ENCODE measurements around the gene AOC1.

AOC1 gene

GRCh38 chr7:150890853-150891584 lies 38.7 kb downstream of the AOC1 start:
- ChIA-PET CTCF (interaction anchor here (0.9 kb wide), 1 partner anchor 10 kb away, joined by 5 read pairs; no protein-coding TSS in a partner anchor), POLR2A (no interaction called here)
- TF ChIP-seq, protein P1, sequence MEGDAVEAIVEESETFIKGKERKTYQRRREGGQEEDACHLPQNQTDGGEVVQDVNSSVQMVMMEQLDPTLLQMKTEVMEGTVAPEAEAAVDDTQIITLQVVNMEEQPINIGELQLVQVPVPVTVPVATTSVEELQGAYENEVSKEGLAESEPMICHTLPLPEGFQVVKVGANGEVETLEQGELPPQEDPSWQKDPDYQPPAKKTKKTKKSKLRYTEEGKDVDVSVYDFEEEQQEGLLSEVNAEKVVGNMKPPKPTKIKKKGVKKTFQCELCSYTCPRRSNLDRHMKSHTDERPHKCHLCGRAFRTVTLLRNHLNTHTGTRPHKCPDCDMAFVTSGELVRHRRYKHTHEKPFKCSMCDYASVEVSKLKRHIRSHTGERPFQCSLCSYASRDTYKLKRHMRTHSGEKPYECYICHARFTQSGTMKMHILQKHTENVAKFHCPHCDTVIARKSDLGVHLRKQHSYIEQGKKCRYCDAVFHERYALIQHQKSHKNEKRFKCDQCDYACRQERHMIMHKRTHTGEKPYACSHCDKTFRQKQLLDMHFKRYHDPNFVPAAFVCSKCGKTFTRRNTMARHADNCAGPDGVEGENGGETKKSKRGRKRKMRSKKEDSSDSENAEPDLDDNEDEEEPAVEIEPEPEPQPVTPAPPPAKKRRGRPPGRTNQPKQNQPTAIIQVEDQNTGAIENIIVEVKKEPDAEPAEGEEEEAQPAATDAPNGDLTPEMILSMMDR (IDR thresholded peaks at IDR 0.05; ENCODE audit: control extremely low read depth, extremely low read depth, low read depth, missing control alignments) = no peak
- DNase-seq (ENCODE audit: extremely low spot score) = no peak

DNA sequence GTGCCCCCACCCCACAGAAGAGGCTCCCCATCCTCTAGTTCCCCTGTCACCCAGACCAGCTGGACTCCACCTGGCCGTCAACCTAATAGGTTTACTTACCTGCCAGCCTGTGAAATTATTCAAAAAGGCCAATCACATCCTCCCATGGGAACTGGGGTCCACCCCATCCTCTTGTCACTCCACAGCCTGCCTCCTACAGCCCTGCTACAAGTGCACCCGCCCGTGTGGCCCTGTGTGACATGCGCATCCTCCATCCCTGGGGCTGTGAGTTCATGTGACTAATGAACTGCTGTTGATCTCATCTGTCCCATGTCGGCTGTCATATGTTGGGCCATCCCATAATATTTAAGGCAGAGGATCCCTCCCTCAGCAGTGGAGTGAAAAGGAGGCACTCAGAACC lies 39.4 kb downstream of the AOC1 start:
- no peak for DNase-seq (ENCODE audit: extremely low spot score)
- CTCF ChIA-PET = interaction anchor here (0.9 kb wide), 1 partner anchor 10 kb away, joined by 5 read pairs; no protein-coding TSS in a partner anchor
- POLR2A ChIA-PET = no interaction called here

DNA sequence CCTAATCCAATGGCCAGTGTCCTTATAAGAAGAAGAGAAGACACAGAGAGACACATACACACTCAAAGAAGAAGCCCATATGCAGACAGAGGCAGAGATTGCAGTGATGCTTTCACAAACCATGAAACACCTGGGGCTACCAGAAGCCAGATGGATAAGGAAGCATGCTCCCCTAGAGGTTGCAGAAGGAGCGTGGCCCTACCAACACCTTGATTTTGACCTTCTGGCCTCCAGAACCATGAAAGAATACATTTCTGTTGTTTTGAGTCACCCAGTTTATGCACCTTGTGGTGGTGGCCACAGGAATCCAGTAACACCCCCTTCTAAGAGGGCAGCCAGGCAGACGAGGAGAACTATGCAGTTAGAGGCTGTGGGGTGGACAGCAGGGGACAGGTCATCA lies 43.5 kb downstream of the AOC1 start:
- ChIA-PET CTCF (interaction anchor here (1.0 kb wide), 1 partner anchor 10 kb away, joined by 3 read pairs; no protein-coding TSS in a partner anchor), POLR2A (no interaction called here)
- DNase-seq (ENCODE audit: extremely low spot score) = no peak
- TF ChIP-seq, protein P1 (IDR thresholded peaks at IDR 0.05; ENCODE audit: control extremely low read depth, extremely low read depth, low read depth, missing control alignments) = no peak

More for the DNA sequence above, 39.4 kb downstream of the AOC1 start:
- TF ChIP-seq, protein P1 (IDR thresholded peaks at IDR 0.05; ENCODE audit: control extremely low read depth, extremely low read depth, low read depth, missing control alignments) = no peak

DNA sequence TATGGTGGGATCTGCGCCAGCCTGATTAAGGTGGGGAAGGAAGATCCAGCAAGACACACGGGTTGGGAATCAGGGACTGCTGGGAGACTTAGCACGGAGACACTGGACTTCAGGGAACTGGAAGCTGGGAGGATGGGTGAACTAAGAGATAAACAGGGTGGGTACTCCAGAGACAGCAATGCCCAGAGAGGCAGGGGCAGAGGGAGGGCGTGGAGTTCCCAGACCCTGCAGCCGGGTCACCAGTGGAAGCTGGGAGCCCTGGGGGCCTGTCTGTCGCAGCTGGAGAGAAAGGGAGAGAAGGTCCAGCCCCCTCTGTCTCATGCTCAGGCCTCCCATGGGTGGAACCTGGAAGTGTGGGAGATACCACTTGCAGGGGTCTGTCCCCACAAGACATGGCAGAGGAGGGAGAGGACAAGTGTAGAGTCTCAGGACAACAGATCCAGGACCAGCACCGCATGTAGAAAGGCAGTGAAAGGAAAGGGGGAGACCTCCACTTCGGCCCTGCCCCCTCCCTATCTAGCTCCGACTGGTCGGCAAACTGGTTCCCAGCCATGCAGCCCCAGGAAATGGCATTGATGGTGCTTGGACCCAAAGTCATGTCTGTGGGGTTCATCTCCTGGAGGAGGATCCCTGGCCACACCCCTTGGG lies 44.4 kb downstream of the AOC1 start:
- TF ChIP-seq, protein P1 (IDR thresholded peaks at IDR 0.05; ENCODE audit: control extremely low read depth, extremely low read depth, low read depth, missing control alignments) = no peak
- ChIA-PET CTCF (interaction anchor here (1.0 kb wide), 2 partner anchors 11 to 20 kb away, joined by 3 read pairs; no protein-coding TSS in a partner anchor), POLR2A (no interaction called here)
- DNase-seq (ENCODE audit: extremely low spot score) = no peak

DNA sequence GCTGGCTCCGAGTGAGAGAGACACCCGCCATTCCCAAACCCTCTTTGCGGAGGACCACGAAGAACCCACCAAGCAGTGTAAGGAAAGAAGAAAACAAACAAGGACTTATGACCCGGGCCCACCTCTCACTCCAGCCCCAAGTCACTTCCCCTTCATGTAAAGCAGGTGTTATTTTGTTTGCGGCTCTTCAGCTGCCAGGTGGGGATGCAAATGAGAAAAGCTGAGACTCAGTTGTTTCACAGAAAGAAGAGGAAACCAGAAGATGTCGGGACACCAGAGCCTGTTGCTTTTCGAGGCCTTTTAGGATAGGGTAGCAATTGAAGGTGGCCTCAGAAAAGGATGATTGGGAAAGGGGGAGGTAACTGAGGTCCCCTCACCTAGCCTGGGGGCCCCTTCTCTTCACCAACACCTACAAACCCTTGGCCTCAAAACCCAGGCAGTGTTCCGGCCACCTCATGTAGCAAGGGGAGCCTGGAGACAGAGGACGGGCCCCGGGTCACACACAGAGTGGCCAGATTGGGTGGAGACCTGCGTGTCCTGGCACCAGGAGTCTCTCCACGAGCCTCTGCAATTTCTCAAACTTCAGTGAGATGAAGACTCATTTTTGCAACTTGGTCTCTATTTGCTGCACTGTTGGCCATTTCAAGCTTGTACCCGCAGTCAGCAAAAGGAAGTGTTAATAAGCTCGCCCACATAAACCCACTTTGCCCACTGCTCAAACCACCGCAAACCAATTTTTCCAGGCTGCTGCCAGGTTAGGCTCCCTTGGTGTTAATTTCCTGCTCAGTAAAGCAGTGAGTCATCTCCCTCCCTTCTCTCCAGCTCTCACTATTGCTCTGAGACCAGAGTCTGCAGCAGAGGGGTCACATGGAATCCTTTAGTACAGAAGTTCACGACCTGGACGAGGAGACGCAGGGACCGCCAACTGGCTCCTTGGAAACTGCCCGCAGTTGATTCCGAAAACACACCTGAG lies 45.5 kb downstream of the AOC1 start:
- POLR2A ChIA-PET = no interaction called here
- TF ChIP-seq, protein P1 (IDR thresholded peaks at IDR 0.05; ENCODE audit: control extremely low read depth, extremely low read depth, low read depth, missing control alignments) = no peak
- DNase-seq (ENCODE audit: extremely low spot score) = peak; percentile 46
- CTCF ChIA-PET = interaction anchor here (0.7 to 3.0 kb wide), 41 partner anchors 10 to 453 kb away, joined by 3 to 48 read pairs (median 4); no protein-coding TSS in a partner anchor

All from GM10248 (cell line).